Measurements from ENCODE around the gene VPS13A.

GRCh38 chr9:77316058-77316457, 138.7 kb downstream of the VPS13A start:
- TF ChIP-seq, protein P1, sequence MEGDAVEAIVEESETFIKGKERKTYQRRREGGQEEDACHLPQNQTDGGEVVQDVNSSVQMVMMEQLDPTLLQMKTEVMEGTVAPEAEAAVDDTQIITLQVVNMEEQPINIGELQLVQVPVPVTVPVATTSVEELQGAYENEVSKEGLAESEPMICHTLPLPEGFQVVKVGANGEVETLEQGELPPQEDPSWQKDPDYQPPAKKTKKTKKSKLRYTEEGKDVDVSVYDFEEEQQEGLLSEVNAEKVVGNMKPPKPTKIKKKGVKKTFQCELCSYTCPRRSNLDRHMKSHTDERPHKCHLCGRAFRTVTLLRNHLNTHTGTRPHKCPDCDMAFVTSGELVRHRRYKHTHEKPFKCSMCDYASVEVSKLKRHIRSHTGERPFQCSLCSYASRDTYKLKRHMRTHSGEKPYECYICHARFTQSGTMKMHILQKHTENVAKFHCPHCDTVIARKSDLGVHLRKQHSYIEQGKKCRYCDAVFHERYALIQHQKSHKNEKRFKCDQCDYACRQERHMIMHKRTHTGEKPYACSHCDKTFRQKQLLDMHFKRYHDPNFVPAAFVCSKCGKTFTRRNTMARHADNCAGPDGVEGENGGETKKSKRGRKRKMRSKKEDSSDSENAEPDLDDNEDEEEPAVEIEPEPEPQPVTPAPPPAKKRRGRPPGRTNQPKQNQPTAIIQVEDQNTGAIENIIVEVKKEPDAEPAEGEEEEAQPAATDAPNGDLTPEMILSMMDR (conservative IDR thresholded peaks at IDR 0.05 in 1 of 2, IDR thresholded peaks at IDR 0.05 in 1 of 2; ENCODE audit: low read depth in 1 of 2, low read length in 2 of 2) = no peak
- TF ChIP-seq EZH2 (IDR thresholded peaks at IDR 0.05; ENCODE audit: low read length, missing control alignments) = no peak

All from fibroblast of lung (primary cell).